ENCODE data around the gene NFATC2.
"Not testable (repeated sequence)": the region's sequence is repeated elsewhere in the genome, so short reads cannot be mapped to it uniquely, and the experiment has no call there.

NFATC2 gene

GRCh38 chr20:51569815-51570738, 27.6 kb upstream of the NFATC2 start:
- FAIRE-seq, result no peak

GRCh38 chr20:51568533-51568932, 26.0 kb upstream of the NFATC2 start:
- DNase-seq (ENCODE audit: extremely low spot score, insufficient read length, low read depth); FAIRE-seq: not testable (repeated sequence)

More at GRCh38 chr20:51569815-51570738, 27.6 kb upstream of the NFATC2 start:
- DNase-seq (ENCODE audit: extremely low spot score, insufficient read length, low read depth), result no peak

- DNase-seq (ENCODE audit: extremely low spot score, insufficient read length, low read depth), result no peak
- FAIRE-seq, result no peak
Measured at GRCh38 chr20:51567622-51568021, 25.1 kb upstream of the NFATC2 start.

- FAIRE-seq (no peak), DNase-seq (ENCODE audit: extremely low spot score, insufficient read length, low read depth) (no peak)
Measured at GRCh38 chr20:51566594-51566993, 24.1 kb upstream of the NFATC2 start.

GRCh38 chr20:51565298-51566144, 23.0 kb upstream of the NFATC2 start:
- DNase-seq (ENCODE audit: extremely low spot score, insufficient read length, low read depth) (no peak), FAIRE-seq (no peak)

GRCh38 chr20:51563486-51564332, 21.2 kb upstream of the NFATC2 start:
- no peak for DNase-seq (ENCODE audit: extremely low spot score, insufficient read length, low read depth)
- FAIRE-seq, result no peak

GRCh38 chr20:51563174-51563485, 20.6 kb upstream of the NFATC2 start:
- no peak for DNase-seq (ENCODE audit: extremely low spot score, insufficient read length, low read depth)
- FAIRE-seq, result no peak

- FAIRE-seq (no peak), DNase-seq (ENCODE audit: extremely low spot score, insufficient read length, low read depth) (no peak)
Measured at GRCh38 chr20:51562332-51563173, 20.0 kb upstream of the NFATC2 start.

GRCh38 chr20:51562027-51562331, 19.5 kb upstream of the NFATC2 start:
- FAIRE-seq, result no peak
- no peak for DNase-seq (ENCODE audit: extremely low spot score, insufficient read length, low read depth)

GRCh38 chr20:51560550-51561307, 18.2 kb upstream of the NFATC2 start:
- DNase-seq (ENCODE audit: extremely low spot score, insufficient read length, low read depth), result no peak
- no peak for FAIRE-seq

GRCh38 chr20:51560042-51560441, 17.5 kb upstream of the NFATC2 start:
- FAIRE-seq (no peak), DNase-seq (ENCODE audit: extremely low spot score, insufficient read length, low read depth) (no peak)

GRCh38 chr20:51554538-51555165, 12.1 kb upstream of the NFATC2 start:
- no peak for FAIRE-seq
- no peak for DNase-seq (ENCODE audit: extremely low spot score, insufficient read length, low read depth)

- FAIRE-seq (no peak), DNase-seq (ENCODE audit: extremely low spot score, insufficient read length, low read depth) (no peak)
Measured at GRCh38 chr20:51553897-51554486, 11.5 kb upstream of the NFATC2 start.

GRCh38 chr20:51551186-51551585, 8.7 kb upstream of the NFATC2 start:
- DNase-seq (ENCODE audit: extremely low spot score, insufficient read length, low read depth), result no peak
- FAIRE-seq, result no peak

- FAIRE-seq (no peak), DNase-seq (ENCODE audit: extremely low spot score, insufficient read length, low read depth) (no peak)
Measured at GRCh38 chr20:51549474-51549873, 7.0 kb upstream of the NFATC2 start.

- DNase-seq (ENCODE audit: extremely low spot score, insufficient read length, low read depth) (no peak), FAIRE-seq (no peak)
Measured at GRCh38 chr20:51547951-51548350, 5.4 kb upstream of the NFATC2 start.

GRCh38 chr20:51545515-51545914, 3.0 kb upstream of the NFATC2 start:
- FAIRE-seq, result no peak
- DNase-seq (ENCODE audit: extremely low spot score, insufficient read length, low read depth), result no peak

GRCh38 chr20:51543422-51543788, 886 bp upstream of the NFATC2 start:
- no peak for DNase-seq (ENCODE audit: extremely low spot score, insufficient read length, low read depth)
- no peak for FAIRE-seq
